ENCODE measurements around the gene PDXP. TPM values are rescaled to one million over a fixed set of nuclear protein-coding genes. Genes with fewer than 3 reads are reported as not detected.
"Not testable (repeated sequence)": the region's sequence is repeated elsewhere in the genome, so short reads cannot be mapped to it uniquely, and the experiment has no call there.

Gene PDXP
- polyA plus RNA-seq, 3 donors = 4.7 to 5.7 (median 4.9) TPM

DNA sequence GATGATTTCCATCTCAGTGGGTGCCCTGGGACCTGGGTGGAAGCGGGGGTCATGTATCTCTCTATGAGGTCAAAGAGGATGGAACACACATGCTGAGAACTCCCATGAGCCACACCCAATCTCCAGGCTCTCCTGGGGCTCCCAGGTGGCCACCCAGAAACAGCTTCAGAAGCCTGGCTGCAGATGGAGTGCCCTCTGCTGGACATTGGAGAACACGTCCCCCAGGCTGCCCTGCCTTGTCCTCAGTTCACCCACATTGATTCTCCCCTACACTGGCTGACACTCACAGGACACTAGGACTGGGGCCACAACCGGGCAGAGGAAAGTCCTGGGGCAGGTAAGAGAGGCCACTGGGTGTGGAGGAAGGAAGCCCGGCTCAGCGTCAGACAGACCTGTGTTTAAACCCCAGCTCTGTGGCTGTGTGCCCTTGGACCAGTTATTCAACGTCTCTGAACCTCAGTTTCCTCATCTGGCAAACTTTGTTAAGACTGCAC is 23.1 kb downstream of the PDXP start:
- no peak overlapping the region for H3K27ac ChIP-seq (ENCODE audit: low read depth, low read length)
- 18 to 23% (median 19%) methylated on average over 6 of the region's 6 CpGs for WGBS, 3 donors

GRCh38 chr22:37684803-37685615 is 26.5 kb downstream of the PDXP start:
- 74 to 78% (median 75%) methylated on average over 16 of the region's 16 CpGs for WGBS, 3 donors
- H3K27ac ChIP-seq (ENCODE audit: low read depth, low read length) = no peak overlapping the region

DNA sequence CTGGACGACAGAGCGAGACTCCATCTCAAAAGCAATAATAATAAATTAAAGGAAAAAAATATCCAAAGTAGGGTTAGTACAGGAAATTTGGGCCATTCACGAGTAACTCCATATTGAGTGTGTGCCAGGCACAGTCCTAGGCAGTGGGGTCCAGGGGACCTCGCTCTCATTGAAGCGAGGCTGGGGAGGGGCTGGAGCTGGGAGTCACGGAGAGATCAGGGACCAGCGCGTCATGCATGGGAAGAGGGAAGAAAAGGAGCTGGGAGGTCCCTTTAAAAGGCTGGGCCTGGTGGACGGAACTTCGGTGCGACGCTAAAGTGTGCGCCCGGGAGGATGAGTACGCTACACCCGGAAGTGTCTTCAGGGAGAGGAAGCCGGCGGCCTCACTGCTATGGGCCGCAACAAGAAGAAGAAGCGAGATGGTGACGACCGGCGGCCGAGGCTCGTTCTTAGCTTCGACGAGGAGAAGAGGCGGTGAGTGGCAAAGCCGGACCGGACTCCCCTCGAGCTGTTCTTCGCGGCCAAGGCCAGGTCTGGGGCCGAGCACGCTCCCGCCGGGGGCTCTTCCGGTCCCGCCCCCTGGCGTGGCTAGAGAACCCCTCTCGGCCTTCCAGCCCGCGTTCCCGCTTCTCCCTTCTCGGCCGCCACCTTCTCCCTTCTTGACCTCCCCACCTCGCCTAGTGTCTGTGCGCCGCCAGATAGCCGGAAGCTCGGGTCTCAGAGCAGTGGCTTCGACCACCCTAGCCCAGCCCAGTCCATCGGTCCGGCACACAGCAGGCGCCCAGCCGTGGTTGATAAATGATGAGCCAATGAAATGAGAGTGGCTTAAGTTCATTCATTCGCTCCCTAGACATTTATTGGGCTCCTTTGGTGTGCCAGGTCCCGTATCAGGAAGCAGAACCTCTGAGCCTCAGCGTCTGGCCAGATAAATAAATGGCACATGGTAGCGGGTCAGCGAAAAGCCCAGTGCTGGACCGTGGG is 27.8 kb downstream of the PDXP start, which contains the start of gene NOL12:
TSS of gene NOL12 (plus strand) at position 342 of the 981 bp plus-strand sequence. CDS start at position 392, 50 bp downstream.
- 2 to 3% (median 2%) methylated on average over 58 to 62 of the region's 62 CpGs for WGBS, 3 donors
- no peak within 1 kb of the TSS for H3K27ac ChIP-seq (ENCODE audit: low read depth, low read length)

- H3K27ac ChIP-seq (ENCODE audit: low read depth, low read length) = no peak overlapping the region
- WGBS, 3 donors = 88 to 92% (median 89%) methylated on average over 7 of the region's 7 CpGs
These were observed 31.9 kb downstream of the PDXP start for GRCh38 chr22:37690407-37690806.

DNA sequence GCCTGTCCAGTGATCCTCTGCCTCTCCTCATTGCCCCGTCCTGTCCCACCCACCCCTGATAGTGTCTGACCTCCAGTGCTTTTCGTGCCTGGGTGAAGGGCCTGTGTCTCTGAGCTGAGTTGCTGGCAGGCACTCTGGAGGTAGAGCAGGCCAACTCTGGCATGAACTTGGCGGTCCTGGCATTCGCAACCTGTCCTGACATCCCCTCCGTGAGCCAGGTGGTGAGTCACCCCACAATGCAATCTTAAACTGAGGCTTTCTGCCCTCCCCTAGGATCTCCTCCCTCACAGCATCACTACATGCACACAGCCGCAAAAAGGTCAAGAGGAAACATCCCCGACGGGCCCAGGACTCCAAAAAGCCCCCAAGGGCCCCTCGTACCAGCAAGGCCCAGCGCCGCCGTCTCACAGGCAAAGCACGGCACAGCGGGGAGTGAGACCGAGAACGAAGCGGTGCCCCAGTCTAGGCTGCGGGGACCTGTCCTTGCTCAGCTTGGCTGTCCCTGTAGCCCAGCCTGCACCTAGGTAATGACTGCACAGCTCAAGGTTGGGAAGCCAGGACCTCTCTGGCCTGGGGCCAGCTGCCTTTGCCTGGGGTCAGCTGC is 32.5 kb downstream of the PDXP start:
- no peak overlapping the region for H3K27ac ChIP-seq (ENCODE audit: low read depth, low read length)
- 91 to 93% (median 93%) methylated on average over 18 of the region's 18 CpGs for WGBS, 3 donors

GRCh38 chr22:37692627-37693285 is 34.2 kb downstream of the PDXP start:
- 90 to 93% (median 92%) methylated on average over 15 of the region's 15 CpGs for WGBS, 3 donors
- H3K27ac ChIP-seq (ENCODE audit: low read depth, low read length) = no peak overlapping the region

DNA sequence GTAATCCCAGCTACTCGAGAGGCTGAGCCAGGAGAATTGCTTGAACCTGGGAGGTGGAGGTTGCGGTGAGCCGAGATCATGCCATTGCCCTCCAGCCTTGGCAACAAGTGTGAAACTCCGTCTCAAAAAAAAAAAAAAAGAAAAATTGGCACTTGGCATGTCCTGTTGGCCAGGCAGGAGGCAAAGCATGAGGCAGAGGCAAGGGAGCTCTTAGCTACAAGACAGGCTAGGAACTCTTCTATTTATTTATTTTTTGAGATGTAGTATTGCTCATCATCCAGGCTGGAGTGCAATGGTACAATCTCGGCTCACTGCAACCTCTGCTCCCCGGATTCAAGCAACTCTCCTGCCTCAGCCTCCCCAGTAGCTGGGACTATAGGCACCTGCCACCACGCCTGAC is 35.6 kb downstream of the PDXP start:
- H3K27ac ChIP-seq (ENCODE audit: low read depth, low read length) = not testable (repeated sequence)
- 90 to 98% (median 95%) methylated on average over 7 of the region's 7 CpGs for WGBS, 3 donors

- WGBS, 3 donors = 14 to 39% (median 28%) methylated on average over 12 to 13 of the region's 13 CpGs
- not testable (repeated sequence) for H3K27ac ChIP-seq (ENCODE audit: low read depth, low read length)
These were observed 37.7 kb downstream of the PDXP start for GRCh38 chr22:37696260-37696656.

DNA sequence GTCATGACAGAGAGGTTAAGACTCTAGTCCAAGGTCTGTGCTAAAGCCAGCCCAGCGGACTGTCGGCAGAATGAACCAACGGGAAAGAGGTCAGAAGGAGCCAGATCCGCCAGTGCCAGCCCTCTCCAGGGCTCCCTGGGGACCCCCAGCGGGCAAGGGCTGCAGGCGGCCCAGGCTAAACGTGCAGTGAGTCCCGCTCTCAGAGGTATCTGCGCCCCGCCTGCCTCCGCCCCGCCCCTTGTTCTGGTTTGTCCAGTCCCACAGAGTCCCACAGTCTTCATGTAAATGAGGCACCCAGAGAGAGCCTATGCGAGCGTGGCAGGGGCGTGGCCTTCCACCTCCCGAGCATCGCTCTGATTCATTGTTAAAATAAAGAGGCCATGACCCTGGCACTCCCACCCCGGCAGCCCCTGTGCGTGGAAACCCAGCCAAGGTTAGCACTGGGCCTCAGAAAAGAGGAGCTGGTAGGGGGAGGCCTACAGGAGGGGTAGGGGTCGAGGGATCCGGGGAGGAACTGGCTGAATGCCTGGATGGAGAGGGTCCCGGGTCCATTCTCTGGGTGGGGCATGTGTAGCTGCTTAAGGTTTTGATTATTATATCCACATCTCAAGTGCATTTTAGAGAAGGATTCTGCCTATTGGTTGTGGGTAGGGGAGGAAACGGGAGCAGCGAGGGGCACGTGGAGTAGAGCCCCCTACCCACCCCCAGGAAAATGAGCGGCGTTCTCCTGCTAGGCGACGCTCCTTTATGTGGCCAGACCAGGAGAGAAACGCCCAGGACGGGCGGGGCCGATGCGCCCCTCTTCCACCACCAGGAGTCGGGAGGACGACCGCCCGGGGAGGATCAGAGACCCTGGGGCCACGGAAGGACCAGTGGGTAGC is 38.4 kb downstream of the PDXP start, which contains the start of gene TRIOBP:
TSS of gene TRIOBP (plus strand) at position 392 of the 881 bp plus-strand sequence. CDS start 4,318 bp downstream, outside the sequence.
- no peak within 1 kb of the TSS for H3K27ac ChIP-seq (ENCODE audit: low read depth, low read length)
- 6 to 20% (median 19%) methylated on average over 39 of the region's 39 CpGs for WGBS, 3 donors

GRCh38 chr22:37697538-37697835 is 39.0 kb downstream of the PDXP start:
- 24 to 65% (median 57%) methylated on average over 3 of the region's 3 CpGs for WGBS, 3 donors
- no peak overlapping the region for H3K27ac ChIP-seq (ENCODE audit: low read depth, low read length)

DNA sequence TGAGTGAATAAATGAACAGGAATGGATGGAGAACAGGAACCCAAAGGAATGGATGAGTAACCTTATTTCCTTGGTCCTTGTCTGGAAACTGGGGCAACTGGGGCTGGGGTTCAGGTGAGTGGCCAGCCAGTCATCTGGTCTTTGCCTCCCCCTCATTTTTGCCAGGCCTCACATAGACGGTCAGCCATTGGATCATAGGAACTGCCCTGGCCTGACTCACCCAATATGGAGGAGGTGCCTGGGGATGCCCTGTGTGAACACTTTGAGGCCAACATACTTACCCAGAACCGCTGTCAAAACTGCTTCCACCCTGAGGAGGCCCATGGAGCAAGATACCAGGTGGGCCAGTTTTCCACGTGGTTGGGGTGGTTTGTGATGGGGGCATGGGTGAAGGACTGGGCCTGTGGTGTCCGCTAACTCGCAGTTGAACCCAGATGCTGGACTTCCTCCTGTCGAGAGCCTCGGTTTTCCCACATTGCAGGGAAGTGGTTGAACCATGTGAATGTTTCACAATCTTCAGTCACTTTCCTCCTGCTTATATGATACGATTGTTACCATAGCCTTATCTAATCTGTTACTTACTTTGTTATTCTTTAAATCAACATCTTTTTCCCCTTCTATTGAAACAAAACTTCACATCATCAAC is 42.7 kb downstream of the PDXP start:
- no peak overlapping the region for H3K27ac ChIP-seq (ENCODE audit: low read depth, low read length)
- WGBS, 3 donors = 41 to 73% (median 47%) methylated on average over 8 of the region's 8 CpGs

- 77 to 88% (median 82%) methylated on average over 7 of the region's 7 CpGs for WGBS, 3 donors
- no peak overlapping the region for H3K27ac ChIP-seq (ENCODE audit: low read depth, low read length)
These were observed 45.4 kb downstream of the PDXP start for GRCh38 chr22:37703906-37704305.

DNA sequence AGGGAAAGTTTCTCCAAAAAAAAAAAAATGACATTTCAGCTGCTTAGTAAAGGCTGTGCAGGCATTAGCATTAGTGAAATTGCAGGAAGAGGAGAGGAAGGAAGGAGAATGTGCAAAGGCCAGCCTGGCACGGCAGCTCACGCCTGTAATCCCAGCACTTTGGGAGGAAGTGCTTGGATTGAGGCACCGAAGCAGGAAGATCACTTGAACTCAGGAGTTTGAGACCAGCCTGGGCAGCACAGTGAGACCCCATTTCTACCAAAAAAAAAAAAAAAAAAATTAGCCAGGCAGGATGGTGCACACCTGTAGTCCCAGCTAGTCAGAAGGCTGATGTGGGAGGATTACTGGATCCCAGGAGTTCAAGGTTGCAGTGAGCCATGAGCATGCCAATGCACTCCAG is 46.1 kb downstream of the PDXP start:
- no peak overlapping the region for H3K27ac ChIP-seq (ENCODE audit: low read depth, low read length)
- WGBS, 3 donors = 43 to 89% (median 52%) methylated on average over 3 of the region's 3 CpGs

- WGBS, 3 donors = 94 to 96% (median 95%) methylated on average over 3 of the region's 3 CpGs
- H3K27ac ChIP-seq (ENCODE audit: low read depth, low read length) = no peak overlapping the region
These were observed 46.7 kb downstream of the PDXP start for GRCh38 chr22:37705205-37705604.

- no peak overlapping the region for H3K27ac ChIP-seq (ENCODE audit: low read depth, low read length)
- WGBS, 3 donors = 70 to 88% (median 72%) methylated on average over 25 of the region's 25 CpGs
These were observed 50.3 kb downstream of the PDXP start for GRCh38 chr22:37708580-37709444.

GRCh38 chr22:37709445-37709765 is 50.9 kb downstream of the PDXP start:
- H3K27ac ChIP-seq (ENCODE audit: low read depth, low read length) = no peak overlapping the region
- WGBS, 3 donors = 90 to 97% (median 95%) methylated on average over 11 to 15 of the region's 15 CpGs
